ENCODE results near the gene HS2ST1. TPM values are rescaled to one million over a fixed set of nuclear protein-coding genes. Genes with fewer than 3 reads are reported as not detected.

The HS2ST1 gene
- total RNA-seq, 2 experiments from 2014 or later = 16.8 to 21.6 TPM

DNA sequence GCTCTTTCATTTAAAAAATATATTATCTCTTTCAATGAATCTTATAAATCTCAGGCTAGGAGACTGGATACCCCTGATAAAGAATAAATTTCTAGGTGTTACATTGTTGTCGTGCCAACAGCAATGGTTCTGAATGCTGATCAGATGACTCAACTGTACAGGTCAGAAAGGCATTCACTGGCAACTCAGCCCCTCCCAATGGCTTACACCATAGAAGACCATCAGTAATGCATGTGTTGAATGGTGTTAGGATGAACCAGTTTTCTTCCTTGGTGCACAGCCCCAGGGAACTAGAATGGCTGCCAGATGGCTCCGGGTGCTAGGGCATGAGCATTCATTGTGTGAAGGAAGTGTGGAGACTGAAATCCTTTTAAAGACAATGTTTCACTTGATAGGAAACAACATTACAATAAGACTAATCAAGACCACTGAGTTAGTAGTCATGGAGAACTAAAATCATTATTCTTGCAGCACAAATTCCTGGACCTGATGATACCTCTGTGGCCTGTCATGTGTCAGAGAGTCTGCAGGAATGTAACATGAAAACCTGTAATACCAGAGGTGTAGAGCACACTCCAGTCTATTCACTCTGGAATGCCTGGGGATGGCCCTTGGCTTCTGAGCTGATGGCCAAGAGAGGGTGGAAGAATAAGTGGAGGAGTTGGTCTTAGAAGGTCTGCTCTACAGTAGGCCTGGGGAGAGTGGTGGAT lies 226.6 kb downstream of the HS2ST1 start:
- TF ChIP-seq, protein P1, sequence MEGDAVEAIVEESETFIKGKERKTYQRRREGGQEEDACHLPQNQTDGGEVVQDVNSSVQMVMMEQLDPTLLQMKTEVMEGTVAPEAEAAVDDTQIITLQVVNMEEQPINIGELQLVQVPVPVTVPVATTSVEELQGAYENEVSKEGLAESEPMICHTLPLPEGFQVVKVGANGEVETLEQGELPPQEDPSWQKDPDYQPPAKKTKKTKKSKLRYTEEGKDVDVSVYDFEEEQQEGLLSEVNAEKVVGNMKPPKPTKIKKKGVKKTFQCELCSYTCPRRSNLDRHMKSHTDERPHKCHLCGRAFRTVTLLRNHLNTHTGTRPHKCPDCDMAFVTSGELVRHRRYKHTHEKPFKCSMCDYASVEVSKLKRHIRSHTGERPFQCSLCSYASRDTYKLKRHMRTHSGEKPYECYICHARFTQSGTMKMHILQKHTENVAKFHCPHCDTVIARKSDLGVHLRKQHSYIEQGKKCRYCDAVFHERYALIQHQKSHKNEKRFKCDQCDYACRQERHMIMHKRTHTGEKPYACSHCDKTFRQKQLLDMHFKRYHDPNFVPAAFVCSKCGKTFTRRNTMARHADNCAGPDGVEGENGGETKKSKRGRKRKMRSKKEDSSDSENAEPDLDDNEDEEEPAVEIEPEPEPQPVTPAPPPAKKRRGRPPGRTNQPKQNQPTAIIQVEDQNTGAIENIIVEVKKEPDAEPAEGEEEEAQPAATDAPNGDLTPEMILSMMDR (IDR thresholded peaks at IDR 0.05) = no peak
- POLR2A ChIA-PET = no interaction called here
- Mint-ChIP-seq H3K9me3 (no peaks in the 10 kb centered on the region), H3K27ac (no peak overlapping the region), H3K36me3 (ENCODE audit: low read depth) (no peaks in the 10 kb centered on the region), H3K27me3 (no peaks in the 10 kb centered on the region), H3K4me3 (no peak overlapping the region), H3K4me1 (ENCODE audit: low read depth) (no peaks in the 10 kb centered on the region)
- CTCF ChIA-PET = interaction anchor here (1.1 kb wide), 1 partner anchor 10 kb away, joined by 4 read pairs; no protein-coding TSS in a partner anchor
- intact Hi-C loops (cut with micrococcal nuclease) = no loop called here
- DNase-seq (no peak), ATAC-seq (no peak)

DNA sequence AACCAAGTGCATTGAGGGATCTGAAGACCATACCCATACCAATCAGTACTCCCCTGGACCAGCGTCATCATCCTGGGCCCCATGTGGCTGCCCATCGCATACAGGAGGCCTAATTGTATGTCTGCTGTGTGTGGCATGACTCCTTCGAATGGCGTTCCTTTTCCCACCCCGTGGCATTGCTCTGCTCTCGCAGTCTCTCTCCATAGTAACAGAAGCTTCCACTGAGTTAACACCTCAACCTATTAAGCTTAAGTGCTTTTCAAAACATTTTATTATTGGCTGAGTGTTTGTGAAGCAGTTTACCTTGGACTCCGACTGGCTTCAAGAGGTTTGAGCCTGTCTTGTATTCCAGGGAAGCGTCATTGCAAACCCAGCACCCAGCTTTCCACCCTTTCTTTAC lies 227.1 kb downstream of the HS2ST1 start:
- intact Hi-C loops (cut with micrococcal nuclease) = no loop called here
- Mint-ChIP-seq H3K4me1 (ENCODE audit: low read depth) (no peaks in the 10 kb centered on the region), H3K27ac (no peak overlapping the region), H3K27me3 (peaks cover 3% of the 10 kb centered on the region), H3K36me3 (ENCODE audit: low read depth) (no peaks in the 10 kb centered on the region), H3K9me3 (no peaks in the 10 kb centered on the region), H3K4me3 (no peak overlapping the region)
- ChIA-PET POLR2A (no interaction called here), CTCF (interaction anchor here (1.1 kb wide), 1 partner anchor 10 kb away, joined by 4 read pairs; no protein-coding TSS in a partner anchor)
- DNase-seq = no peak
- TF ChIP-seq, protein P1 (IDR thresholded peaks at IDR 0.05) = no peak
- ATAC-seq = no peak

DNA sequence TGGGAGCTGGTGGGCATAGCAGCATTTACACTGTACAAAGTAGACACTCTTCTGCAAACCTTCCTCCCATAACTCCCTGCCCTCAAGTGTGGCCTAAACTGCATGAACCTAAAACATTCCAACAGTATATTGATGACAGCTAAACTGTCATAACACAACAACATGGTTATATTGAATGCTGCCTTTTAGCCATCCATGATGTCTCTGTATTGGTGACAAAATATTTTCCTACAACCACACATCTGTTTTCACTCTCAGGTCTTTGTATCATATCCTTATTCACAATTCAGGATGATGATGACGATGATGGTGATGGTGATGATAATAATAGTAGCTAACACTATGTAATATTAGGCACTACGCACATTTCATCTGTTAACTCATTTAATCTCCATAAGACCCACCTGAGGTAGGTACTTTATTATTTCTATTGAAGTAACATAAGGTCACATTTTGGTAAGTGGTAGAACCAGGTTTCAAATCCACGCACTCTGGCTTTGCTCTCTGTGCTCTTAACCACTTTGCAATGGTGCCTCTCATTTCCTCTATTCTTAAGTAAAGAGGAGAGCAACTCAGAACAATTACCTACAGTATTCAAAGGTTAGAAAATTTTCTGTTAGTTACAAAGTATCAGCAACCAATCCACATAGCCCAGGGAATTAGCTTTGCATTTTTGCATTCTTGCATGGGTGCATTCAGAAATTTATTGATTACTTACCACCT lies 229.1 kb downstream of the HS2ST1 start:
- ChIA-PET CTCF (interaction anchor here (1.3 kb wide), 2 partner anchors 9 to 12 kb away, joined by 5 read pairs; no protein-coding TSS in a partner anchor), POLR2A (no interaction called here)
- Mint-ChIP-seq H3K27me3 (peaks cover 17% of the 10 kb centered on the region), H3K27ac (no peak overlapping the region), H3K4me3 (no peak overlapping the region), H3K36me3 (ENCODE audit: low read depth) (no peaks in the 10 kb centered on the region), H3K9me3 (no peaks in the 10 kb centered on the region), H3K4me1 (ENCODE audit: low read depth) (no peaks in the 10 kb centered on the region)
- no peak for DNase-seq
- intact Hi-C loops (cut with micrococcal nuclease) = no loop called here
- TF ChIP-seq, protein P1 (IDR thresholded peaks at IDR 0.05) = no peak
- ATAC-seq = no peak

DNA sequence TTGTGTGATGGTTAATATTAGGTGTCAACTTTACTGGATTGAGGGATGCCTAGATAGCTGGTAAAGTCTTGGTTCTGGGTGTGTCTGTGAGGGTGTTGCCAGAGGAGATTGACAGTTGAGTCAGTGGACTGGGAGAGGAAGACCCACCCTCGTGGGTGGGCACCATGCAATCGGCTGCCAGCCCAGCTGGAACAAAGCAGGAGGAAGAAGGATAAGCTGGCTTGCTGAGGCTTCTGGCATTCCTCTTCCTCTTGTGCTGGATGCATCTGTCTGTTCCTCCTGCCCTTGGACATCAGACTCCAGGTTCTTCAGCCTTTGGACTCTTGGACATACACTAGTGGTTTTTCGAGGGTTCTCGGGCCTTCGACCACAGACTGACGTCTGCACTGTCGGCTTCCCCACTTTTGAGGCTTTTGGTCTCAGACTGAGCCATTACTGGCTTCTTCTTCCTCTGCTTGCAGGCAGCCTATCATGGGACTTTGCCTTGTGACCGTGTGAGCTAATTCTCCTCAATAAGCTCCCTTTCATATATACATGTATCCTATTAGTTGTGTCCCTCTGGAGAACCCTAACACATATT lies 230.0 kb downstream of the HS2ST1 start:
- Mint-ChIP-seq H3K9me3 (no peaks in the 10 kb centered on the region), H3K27me3 (peaks cover 25% of the 10 kb centered on the region), H3K4me1 (ENCODE audit: low read depth) (no peaks in the 10 kb centered on the region), H3K36me3 (ENCODE audit: low read depth) (no peaks in the 10 kb centered on the region), H3K27ac (no peak overlapping the region), H3K4me3 (no peak overlapping the region)
- intact Hi-C loops (cut with micrococcal nuclease) = no loop called here
- TF ChIP-seq, protein P1 (IDR thresholded peaks at IDR 0.05) = no peak
- ChIA-PET POLR2A (no interaction called here), CTCF (interaction anchor here (1.3 kb wide), 2 partner anchors 10 to 13 kb away, joined by 5 read pairs; no protein-coding TSS in a partner anchor)
- no peak for DNase-seq
- ATAC-seq = no peak

DNA sequence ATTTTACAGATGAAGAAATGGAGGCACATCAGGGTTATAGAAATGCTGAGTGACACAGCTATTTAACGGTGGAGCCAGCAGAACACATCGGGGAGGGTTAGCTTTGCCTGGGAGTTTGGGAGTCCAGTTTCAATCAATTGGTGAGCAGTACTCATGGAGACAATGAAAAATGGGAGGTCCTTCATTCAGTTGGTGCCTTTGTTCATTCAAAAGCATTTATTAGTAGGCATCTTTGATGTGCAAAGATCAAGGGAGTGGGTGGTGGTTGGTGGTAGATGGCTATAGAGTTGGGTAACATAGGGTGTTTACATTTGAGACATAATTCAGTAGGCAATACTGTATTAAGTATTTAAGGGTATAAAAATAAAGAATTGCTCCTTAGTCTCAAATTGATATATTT lies 230.5 kb downstream of the HS2ST1 start:
- Mint-ChIP-seq H3K36me3 (ENCODE audit: low read depth) (no peaks in the 10 kb centered on the region), H3K4me3 (no peak overlapping the region), H3K9me3 (no peaks in the 10 kb centered on the region), H3K27ac (no peak overlapping the region), H3K27me3 (peaks cover 29% of the 10 kb centered on the region), H3K4me1 (ENCODE audit: low read depth) (no peaks in the 10 kb centered on the region)
- TF ChIP-seq, protein P1 (IDR thresholded peaks at IDR 0.05) = no peak
- ATAC-seq (no peak), DNase-seq (no peak)
- intact Hi-C loops (cut with micrococcal nuclease) = no loop called here
- ChIA-PET CTCF (interaction anchor here (1.3 kb wide), 1 partner anchor 11 kb away, joined by 5 read pairs; no protein-coding TSS in a partner anchor), POLR2A (no interaction called here)
